Measurements from ENCODE around the gene KIAA0513.

- TF ChIP-seq CTCF (IDR thresholded peaks at IDR 0.05; ENCODE audit: borderline replicate concordance, extremely low read depth, low read length, poor library complexity, severe bottlenecking) (no peak), EZH2 (IDR thresholded peaks at IDR 0.05; ENCODE audit: borderline replicate concordance, low read depth, low read length, severe bottlenecking) (no peak)
Measured at GRCh38 chr16:85067024-85067423, 39.4 kb downstream of the KIAA0513 start.

Data from DND-41 (cell line).